ENCODE data around the gene CHIT1.

Gene CHIT1

GRCh38 chr1:203215573-203215972, 13.9 kb downstream of the CHIT1 start:
- DNase-seq = peak; percentile 27

- peak; percentile 42 for DNase-seq
Measured at GRCh38 chr1:203214871-203215270, 14.6 kb downstream of the CHIT1 start.

- no peak for DNase-seq
Measured at GRCh38 chr1:203213126-203213525, 16.3 kb downstream of the CHIT1 start.

GRCh38 chr1:203211812-203212211, 17.7 kb downstream of the CHIT1 start:
- DNase-seq = no peak

- DNase-seq = no peak
Measured at GRCh38 chr1:203210988-203211387, 18.5 kb downstream of the CHIT1 start.

- no peak for DNase-seq
Measured at GRCh38 chr1:203210350-203210749, 19.1 kb downstream of the CHIT1 start.

- no peak for DNase-seq
Measured at GRCh38 chr1:203208181-203208580, 21.3 kb downstream of the CHIT1 start.

GRCh38 chr1:203207751-203208150, 21.7 kb downstream of the CHIT1 start:
- no peak for DNase-seq

GRCh38 chr1:203206129-203206687, 23.3 kb downstream of the CHIT1 start:
- peak; percentile 20 for DNase-seq

- peak; percentile 45 for DNase-seq
Measured at GRCh38 chr1:203204756-203205155, 24.7 kb downstream of the CHIT1 start.

- peak; percentile 94 for DNase-seq
Measured at GRCh38 chr1:203202431-203203245, 26.8 kb downstream of the CHIT1 start.

- DNase-seq = no peak
Measured at GRCh38 chr1:203201516-203202205, 27.8 kb downstream of the CHIT1 start.

- peak; percentile 33 for DNase-seq
Measured at GRCh38 chr1:203200916-203201315, 28.6 kb downstream of the CHIT1 start.

- peak; percentile 81 for DNase-seq
Measured at GRCh38 chr1:203199816-203200571, 29.5 kb downstream of the CHIT1 start.

GRCh38 chr1:203199481-203199815, 30.0 kb downstream of the CHIT1 start:
- no peak for DNase-seq

- no peak for DNase-seq
Measured at GRCh38 chr1:203199002-203199401, 30.5 kb downstream of the CHIT1 start.

GRCh38 chr1:203197625-203198024, 31.8 kb downstream of the CHIT1 start:
- DNase-seq = peak; percentile 25

GRCh38 chr1:203196371-203196770, 33.1 kb downstream of the CHIT1 start:
- no peak for DNase-seq

- no peak for DNase-seq
Measured at GRCh38 chr1:203190949-203191348, 38.5 kb downstream of the CHIT1 start.

GRCh38 chr1:203189951-203190352, 39.5 kb downstream of the CHIT1 start:
- peak; percentile 81 for DNase-seq

- no peak for DNase-seq
Measured at GRCh38 chr1:203188686-203189232, 40.7 kb downstream of the CHIT1 start.

- DNase-seq = no peak
Measured at GRCh38 chr1:203187689-203188264, 41.7 kb downstream of the CHIT1 start.

- no peak for DNase-seq
Measured at GRCh38 chr1:203187304-203187685, 42.2 kb downstream of the CHIT1 start.
